ENCODE measurements around the gene CAMTA1.
"Not testable (repeated sequence)": the region's sequence is repeated elsewhere in the genome, so short reads cannot be mapped to it uniquely, and the experiment has no call there.

Gene CAMTA1

DNA sequence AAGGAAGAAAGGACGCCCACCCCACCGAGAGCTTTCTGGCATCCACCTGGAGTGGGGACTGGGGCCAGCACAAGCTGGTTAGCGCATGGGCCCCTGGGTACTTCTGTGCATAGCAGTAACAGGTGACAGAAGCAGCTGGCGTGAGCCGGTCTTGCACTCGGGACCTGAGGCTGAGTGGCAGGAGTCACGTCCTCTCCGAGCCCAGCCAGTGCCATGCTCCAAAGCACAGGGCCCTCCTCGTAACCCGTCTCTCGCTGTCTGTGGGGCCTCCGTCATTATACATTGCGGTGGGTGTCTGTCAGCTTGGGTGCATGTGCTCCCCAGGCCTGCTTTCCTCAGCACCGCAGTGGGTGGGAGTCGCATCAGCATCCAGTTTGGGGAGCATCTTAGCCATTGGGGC is 898.3 kb downstream of the CAMTA1 start:
- DNase-seq, result no peak

DNA sequence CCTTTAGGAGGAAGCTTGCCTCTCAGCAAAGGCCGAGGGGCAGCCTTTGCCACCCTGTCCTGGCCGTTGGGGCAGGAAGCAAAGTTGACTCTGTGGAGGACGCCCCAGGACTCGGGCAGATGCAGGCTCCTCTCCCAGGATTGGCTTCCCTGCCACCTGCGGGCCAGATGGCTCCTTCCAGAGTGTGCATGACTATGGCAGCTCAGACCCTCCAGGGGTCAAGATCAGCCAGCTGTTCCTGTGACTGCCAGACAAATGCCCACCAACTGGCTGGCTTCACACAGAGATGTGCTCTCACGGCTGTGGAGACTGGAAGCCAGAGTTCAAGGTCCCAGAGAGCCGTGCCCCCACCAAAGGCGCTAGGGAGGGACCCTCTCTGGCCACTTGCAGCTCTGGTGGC is 898.9 kb downstream of the CAMTA1 start:
- DNase-seq, result no peak

GRCh38 chr1:7684861-7685635 is 899.8 kb downstream of the CAMTA1 start:
- DNase-seq, result no peak

GRCh38 chr1:7686301-7686850 is 901.1 kb downstream of the CAMTA1 start:
- DNase-seq, result no peak

GRCh38 chr1:7687411-7687810 is 902.2 kb downstream of the CAMTA1 start:
- no peak for DNase-seq

DNA sequence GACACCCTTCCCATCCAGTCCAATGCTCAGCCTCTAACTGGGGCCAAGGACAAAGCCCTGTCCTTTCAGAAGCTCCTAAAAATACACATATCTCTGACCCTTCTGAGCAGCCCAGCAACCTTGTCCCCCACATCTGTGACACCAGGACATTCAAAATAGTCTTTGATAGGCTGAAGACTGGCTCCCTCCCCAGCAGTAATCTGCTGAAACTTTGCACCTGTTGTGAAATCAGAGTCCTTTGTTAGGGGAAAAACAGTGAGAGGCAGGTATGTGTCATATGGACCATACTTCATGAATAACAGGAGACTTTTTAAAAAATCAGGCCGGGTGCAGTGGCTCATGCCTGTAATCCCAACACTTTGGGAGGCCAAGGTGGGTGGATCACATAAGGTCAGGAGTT is 903.4 kb downstream of the CAMTA1 start:
- DNase-seq, result no peak

GRCh38 chr1:7689307-7689706 is 904.1 kb downstream of the CAMTA1 start:
- not testable (repeated sequence) for DNase-seq

GRCh38 chr1:7690076-7690475 is 904.8 kb downstream of the CAMTA1 start:
- DNase-seq, result no peak

DNA sequence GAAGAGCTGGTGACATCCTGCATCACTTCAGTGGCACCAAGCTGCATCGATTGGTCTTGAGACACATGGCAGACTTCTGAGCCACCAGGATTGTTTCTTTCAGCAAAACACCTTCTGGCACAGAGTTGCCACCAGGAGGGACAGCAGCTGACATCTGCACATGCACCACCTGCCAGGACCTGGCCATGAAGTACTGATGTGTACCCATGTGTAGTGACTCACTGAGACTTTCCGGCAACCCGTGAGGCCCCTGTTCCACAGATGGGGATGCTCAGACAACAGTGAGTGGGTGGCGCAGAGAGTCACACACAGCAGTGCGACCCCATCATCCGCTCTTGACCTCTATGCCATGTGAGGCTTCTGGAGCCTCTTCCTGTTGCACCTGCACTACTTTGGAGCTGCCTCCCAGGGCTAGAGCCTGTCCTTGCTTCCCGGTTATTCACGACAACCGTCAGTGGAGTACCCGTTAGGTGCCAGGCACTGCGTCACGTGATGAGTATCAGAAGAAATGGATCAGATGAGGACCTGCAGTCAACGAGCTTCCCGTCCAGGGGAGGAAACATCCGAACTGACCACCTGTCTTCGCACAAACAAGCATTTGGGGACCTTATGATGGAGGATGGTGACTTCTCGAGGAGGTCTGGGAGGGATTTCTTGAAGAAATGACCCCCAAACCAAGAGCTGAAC is 905.4 kb downstream of the CAMTA1 start:
- no peak for DNase-seq

DNA sequence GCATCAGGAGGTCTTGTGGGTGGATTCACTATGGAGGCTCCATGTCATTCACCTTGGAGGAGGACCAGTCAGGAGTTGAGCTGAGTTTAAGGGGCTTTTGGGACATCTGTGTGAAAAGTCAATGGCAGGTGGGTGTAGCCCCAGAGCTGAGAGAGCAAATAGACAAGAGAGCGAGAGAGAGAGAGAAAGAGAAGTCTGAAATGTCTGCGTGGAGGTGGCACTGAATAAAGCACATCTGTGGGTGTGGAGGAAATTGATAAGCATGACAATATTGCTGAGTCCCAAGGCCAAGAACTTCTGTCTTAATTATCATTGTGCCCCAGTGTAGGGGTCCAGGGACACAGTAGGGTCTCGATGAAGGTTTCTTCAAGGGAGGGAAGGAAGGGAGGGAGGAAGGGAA is 906.3 kb downstream of the CAMTA1 start:
- no peak for DNase-seq

GRCh38 chr1:7692005-7692404 is 906.8 kb downstream of the CAMTA1 start:
- no peak for DNase-seq

- DNase-seq, result not testable (repeated sequence)
These were observed 907.8 kb downstream of the CAMTA1 start for GRCh38 chr1:7693037-7693436.

DNA sequence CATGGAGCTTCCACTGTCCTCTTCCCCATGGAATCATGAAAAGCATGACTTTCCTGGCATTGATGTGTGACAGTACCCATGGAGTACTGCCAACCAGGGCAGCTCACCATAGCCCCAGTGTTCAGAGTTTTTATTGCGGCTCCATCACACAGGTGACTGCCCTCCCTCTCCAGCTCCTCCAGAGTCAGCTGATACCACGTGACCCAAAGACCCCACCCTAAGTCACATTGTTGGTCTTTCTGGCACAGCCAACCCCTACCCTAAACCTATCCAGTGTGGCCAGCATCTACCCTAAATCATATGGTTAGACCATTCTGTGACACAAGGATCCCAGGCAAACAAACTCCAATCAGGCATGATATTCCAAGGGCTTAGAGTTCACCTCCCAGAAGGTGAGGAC is 908.4 kb downstream of the CAMTA1 start:
- DNase-seq, result no peak

- DNase-seq, result no peak
These were observed 909.6 kb downstream of the CAMTA1 start for GRCh38 chr1:7694600-7695496.

DNA sequence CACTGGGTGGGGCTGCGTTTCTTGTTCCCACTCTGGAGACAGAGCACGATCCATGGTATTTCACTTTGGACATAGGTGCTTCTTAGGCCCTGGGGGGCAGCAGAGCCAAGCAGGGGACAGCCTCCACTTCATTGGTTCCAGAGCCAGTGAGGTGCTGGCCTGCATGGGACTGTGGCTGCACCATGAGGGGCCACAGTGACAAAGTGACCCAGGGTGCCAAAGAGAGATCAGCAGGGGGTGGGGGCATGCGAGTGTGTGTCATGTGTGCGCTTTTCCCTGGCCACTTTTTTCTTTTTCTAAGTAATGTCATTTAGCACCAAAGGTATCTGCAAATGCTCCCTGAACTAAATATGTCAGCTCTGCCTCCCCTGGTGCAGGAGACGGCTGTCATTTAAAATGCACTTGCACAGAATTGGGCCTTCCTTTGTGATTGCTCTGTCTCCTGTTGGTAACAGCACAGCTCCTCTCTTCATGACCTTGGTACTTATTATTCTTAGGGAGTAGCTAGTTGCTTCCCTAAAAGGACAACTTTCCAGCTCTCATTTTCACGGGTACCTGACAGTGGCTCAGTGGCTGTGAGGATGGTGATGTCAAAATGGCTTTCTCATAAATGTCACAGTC is 910.4 kb downstream of the CAMTA1 start:
- no peak for DNase-seq

- no peak for DNase-seq
These were observed 913.4 kb downstream of the CAMTA1 start for GRCh38 chr1:7698641-7699040.

GRCh38 chr1:7702365-7702764 is 917.1 kb downstream of the CAMTA1 start:
- DNase-seq, result no peak

- DNase-seq, result no peak
These were observed 918.3 kb downstream of the CAMTA1 start for GRCh38 chr1:7703321-7704213.

DNA sequence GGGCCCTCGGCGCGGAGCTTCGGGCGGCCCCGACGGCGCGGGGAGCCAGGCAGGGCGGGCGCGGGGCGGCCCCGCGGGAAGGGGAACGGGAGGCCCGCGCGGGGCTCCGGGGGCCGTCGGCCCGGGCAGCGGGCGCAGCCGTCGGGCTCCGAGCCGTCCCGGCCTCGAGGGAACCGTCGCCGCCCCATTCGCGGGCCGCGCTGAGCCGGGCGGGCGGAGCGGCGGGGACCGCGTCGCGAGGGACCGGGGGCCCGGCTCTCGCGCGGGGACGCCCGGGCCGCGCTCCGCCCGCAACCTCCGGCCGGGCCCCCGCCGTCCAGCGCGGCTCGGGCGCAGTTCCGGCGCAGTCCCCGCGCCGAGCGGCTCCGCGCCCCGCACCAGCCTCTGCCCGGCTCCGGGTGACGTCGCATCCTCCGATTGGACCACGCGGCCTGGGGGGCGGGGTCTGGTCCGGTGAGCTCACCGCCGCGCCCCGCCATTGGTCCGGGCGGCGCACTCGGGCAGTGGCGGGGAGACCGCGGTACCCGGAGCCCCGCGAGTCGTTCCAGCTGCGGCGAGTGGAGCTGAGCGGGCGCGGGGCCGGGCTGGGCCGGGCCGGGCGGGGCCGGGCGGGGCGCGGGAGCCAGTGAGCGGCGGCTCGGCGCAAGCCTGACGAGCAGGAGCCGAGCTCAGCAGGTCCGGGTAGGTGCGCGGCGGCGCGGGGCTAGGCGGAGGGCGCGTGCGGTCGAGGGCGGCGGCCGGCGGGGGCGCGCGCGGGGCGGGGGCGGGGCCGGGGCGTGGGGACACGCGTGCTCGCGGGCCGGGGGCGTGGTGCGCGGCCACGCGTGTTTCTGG is 919.2 kb downstream of the CAMTA1 start:
- no peak for DNase-seq

DNA sequence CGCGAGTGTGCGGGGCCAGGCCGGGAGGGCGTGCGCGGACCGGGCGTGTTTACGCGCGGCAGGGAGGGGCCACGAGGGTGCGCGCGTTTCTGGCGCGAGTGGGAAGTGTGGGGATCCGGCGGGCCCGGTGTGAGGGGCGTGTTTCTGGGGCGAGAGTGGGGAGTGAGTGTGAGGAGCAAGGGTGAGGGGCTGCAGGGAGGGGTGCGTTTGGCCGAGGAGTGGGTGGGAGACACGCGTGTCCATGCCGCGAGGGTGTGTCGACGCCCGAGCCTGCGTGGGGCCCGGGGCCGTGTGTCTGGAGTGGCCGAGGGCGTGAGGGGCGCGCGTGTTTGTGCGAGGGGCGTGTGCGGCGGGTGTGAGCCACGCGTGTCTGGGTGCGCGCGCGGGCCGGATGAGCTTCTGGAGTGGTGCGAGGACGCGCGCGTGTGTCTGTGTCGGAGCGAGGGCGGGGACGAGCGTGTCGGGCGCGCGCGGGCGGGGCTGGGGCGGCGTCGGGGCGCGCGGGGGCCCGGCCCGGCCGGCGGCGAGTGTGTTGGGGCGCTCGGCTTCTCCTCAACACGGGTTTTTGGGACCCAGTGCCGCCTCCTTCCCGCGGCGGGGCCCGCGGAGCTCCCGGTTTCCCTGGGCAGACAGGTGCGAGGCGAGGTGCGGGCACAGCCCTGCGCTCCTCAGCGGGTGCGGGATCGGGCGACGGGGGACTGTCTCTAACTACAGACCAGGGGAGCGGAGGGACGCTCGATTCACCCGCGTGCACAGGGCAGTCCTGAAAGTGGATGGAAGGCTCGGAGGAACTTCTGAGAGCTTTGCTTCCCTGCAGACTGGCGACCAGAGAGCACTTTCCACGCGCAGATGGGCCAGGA is 920.0 kb downstream of the CAMTA1 start:
- no peak for DNase-seq

Measured in GF-D8 (cell line).